NCI-H510A treated with DMSO at 0.1 percent for 48 hours (cell line): ENCODE data around the gene TMEM150A.
"Not testable (repeated sequence)": the region's sequence is repeated elsewhere in the genome, so short reads cannot be mapped to it uniquely, and the experiment has no call there.

Experiments used
- DNase-seq: peaks from one replicate; lab custom pipeline; 2025; lab: John Stamatoyannopoulos, UW

Gene TMEM150A, protein sequence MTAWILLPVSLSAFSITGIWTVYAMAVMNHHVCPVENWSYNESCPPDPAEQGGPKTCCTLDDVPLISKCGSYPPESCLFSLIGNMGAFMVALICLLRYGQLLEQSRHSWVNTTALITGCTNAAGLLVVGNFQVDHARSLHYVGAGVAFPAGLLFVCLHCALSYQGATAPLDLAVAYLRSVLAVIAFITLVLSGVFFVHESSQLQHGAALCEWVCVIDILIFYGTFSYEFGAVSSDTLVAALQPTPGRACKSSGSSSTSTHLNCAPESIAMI

DNA sequence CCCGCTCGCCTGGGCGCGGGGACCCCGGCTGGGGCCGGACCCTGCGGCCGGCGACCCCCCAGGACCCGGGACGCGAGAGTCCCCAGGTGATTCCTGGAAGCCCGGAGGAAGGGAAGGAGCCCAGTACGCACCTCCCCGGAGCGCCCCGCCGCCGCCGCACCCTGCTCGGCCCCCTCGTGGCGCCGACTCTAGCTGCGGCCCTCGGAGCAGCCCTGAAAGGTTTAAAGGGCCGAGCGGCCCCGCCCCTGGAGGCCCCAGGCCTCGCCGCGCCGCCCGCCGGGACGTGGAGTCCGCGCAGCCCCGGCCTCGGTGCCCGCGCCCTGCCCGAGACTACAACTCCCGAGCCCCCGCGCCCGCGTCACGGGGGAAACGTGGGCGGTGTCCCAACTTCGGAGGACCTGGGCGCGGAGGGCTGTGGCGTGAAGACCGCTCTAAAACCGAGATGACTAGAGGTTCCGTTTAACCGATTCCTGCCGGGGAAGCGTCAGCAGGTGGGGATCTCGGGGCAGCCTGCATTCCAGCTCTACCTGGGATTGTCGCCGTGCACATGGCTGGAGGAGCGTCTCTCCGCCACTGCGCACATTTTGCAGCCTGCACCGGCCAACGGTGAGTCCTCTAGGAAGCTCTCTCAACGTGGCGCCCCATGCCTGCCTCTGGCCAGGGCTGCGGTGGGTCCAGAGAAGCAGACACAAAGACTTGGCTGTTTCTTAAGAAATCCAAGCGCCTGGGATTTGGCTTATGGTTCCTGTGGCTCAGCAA lies at the start of gene TMEM150A:
Gene TMEM150A (minus strand): TSS at position 223 of the 759 bp plus-strand sequence. CDS start 750 bp downstream, outside the sequence.
- DNase-seq = peak; percentile 83

DNA sequence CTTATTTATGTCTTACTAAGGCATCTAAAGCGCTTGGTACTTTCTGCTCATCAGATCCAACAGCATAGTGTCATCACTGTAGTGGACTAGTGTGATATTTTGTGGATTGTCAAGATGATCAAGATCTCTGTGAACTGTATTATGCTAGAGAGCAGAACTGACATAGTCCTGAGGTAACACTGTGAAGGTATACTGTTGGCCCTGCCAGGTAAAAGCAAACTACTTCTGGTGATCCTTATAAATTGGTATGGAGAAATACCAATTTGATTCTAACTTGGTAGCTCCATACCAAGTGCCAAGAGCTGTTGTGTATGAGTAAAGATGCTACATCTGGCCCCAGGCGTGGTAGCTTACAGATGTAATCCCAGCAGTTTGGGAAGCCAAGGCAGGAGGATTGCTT lies 49.6 kb upstream of the TMEM150A start:
- no peak for DNase-seq

DNA sequence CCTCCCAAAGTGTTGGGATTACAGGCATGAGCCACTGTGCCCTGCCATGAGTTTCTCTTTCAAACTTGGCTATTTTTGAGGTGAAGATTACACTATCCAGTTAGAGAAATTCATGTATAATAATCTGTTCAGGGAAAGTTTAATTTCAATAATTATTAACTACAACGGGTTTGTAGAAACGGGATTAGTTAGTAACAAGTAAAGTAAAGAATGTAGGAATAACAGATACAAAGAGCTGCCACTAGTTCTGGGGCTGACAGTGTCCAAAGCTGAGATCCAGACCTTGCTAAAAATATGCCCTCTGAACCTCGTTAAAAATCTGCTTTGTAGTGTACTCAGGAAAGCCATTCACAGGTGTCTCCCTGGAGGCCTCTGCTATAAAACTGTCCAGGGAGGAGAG lies 48.6 kb upstream of the TMEM150A start:
- no peak for DNase-seq

DNA sequence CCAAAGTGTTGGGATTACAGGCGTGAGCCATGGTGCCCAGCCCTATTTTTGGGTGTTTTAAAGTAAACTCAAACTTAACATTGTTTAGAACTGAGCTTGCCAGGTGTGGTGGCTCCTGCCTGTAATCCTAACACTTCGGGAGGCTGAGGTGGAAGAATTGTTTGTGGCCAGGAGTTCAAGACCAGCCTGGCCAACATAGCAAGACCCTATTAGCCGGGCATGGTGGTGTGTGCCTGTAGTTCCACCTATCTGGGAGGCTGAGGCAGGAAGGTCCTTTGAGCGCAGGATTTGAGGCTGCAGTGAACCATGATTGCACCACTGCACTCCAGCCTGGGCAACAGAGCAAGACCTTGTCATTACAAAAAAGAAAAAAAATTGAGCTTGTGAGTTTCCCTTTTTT lies 48.0 kb upstream of the TMEM150A start:
- DNase-seq = no peak

DNA sequence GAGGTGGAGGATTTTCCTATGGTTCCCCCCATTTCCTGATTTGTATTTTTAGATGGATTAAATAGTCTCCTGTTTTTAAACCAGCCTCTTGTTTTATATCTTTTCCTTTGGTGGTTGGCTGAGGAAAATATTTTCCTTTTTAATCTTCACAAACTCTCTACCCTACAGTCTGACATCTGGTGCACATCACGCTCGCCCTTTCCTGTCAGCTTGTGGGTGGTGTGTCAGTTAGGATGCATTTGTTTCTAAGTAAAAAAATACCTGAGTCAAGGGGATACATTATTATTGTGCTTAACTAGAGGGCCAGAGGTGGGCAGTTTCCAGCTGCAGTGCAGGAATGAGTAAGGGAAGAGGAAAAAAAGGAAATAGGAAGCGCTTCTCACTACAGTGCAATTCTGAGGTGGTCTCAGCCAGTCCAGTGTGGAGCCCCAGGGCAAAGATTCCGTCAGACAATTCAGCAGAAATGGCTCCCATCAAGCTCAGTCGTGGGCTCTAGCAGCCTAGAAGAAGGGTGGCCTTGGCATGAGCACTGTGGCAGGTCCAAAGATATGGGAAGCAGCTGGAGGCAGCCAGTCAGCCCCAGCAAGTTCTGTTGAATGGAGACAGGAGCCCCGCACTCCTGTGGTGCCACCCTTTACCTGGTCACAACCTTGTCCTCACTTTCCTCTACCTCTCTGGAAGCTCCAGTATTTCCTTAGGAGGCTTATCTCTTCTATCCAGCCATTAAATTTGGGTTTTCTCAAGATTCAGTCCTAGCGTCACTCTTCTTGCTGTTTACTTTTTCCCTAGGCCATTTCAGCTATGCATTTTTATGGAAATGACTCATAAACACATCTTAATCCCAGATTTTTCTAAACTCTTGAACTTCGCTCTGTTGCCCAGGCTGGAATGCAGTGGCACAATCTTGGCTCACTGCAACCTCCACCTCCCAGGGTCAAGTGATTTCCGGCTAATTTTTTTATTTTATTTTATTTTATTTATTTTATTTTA lies 47.0 kb upstream of the TMEM150A start:
- no peak for DNase-seq

DNA sequence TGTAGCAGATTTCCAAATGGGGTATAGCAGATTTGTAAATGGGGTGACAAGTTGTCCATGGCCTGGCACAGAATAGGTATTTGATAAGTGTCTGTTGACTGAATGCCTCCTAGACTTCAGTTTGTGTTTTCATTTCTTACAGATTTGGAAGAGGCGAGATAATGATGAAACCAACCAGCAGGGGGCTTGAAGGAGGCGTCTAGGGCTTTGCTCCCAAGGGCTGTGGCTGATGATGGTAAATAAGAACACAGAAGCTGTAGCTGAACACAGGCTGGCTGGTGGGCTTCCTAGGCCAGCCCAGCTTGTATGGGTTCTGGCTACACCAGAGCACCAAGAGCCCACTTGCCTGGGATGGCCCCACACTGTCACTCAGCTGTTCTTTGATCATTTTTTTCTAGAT lies 46.1 kb upstream of the TMEM150A start:
- DNase-seq = peak; percentile 14

DNA sequence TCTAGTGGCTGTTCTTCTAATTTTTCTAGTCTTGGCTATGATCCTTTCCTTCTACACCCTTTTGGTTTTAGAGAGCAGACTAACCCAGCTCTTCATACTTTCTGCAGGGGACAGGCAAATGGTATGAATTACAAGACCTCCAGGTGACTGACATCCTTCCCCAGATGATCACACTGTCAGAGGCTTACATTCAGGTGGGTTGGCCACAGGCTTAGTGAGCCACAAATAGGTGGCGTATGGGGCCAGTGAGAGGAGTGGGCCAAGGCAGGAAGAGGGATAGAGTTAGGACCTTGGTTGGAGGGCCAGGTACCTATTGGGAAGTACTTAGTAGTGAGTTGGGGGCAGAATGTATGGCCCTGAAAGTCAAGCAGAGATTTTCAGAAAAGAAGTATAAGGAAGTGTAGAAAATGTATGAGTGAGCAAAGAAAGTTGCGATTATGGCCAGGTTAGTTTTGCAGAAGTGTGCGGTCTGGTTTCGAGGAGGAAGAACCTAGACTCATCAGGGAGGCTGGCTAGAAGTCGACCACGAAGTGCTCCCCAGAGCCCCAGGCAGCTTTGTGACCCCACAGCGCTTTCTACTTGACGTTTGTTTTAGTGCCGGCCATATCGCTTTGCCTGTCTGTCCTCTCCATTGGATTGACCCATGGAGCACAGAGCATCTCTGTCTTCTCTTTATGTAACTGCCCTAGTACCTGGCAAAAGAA lies 45.5 kb upstream of the TMEM150A start:
- no peak for DNase-seq

DNA sequence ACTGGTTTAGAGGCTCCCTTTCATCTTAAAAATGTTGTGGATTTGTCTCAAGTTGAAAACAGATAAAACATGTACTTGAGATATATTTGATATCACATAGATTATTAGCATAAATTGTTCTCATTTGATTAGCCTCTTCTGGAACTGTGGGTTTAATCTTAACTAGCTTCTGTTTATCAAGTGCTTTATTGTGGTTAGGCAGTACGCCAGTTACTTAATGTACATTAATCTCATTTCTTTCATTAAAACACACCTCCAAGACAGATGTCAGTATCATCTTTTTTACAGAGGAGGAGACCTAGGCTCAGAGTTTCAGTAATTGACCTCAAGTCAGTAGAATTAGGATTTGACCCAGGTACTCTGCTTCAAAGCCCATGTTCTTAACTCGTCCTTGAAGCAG lies 43.7 kb upstream of the TMEM150A start:
- DNase-seq = no peak

DNA sequence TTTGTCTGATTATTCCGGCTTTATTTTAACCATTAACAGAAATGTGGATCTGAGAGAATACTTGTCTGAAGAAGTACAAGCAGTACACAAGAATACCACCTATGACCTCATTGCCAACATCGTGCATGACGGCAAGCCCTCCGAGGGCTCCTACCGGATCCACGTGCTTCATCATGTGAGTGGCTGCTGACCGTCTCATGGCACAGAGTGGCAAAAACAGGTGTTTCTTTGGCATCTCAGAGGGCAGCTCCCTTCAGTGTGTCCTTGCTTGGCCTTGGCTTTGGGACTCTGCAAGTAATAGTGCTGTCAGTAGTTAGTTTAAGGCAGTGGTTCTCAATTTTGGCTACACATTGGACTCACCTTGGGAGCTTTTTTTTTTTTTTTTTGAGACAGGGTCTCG lies 42.4 kb upstream of the TMEM150A start:
- DNase-seq = no peak

DNA sequence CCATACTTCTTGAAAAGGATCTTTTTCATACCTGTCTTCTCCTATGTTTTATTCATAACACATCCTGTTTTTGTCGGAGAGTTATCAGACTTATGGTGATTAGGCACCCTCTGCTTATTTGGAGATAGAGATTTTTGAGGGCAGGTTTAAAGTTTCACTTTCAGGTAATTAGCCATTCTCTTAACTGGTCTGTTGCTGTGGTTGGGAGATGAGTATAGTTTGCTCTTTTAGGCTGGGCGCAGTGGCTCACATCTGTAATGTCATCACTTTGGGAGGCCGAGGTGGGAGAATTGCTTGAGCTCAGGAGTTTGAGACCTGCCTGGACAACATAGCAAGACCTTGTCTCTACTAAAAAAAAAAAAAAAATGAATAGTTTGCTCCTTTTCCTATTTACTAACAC lies 40.2 kb upstream of the TMEM150A start:
- no peak for DNase-seq

DNA sequence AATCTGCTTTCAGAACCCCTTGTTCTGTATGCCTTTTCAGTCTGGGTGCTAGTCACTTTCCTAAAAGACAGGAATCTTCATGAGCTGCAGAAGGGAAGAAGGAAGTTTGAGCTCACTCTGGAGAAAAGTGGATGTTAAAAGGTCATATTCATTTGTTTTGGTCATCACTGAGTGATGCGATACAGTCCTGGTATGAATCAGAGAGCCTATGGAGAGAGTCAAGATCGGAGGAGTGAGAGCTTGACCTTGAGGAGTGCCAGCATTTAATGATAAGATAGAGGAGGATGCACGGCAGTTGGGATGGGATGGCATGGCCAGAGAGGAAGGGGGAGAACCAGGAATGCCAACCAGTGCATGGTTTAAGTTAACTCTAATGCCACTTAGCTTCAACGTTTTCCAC lies 33.1 kb upstream of the TMEM150A start:
- DNase-seq = no peak

DNA sequence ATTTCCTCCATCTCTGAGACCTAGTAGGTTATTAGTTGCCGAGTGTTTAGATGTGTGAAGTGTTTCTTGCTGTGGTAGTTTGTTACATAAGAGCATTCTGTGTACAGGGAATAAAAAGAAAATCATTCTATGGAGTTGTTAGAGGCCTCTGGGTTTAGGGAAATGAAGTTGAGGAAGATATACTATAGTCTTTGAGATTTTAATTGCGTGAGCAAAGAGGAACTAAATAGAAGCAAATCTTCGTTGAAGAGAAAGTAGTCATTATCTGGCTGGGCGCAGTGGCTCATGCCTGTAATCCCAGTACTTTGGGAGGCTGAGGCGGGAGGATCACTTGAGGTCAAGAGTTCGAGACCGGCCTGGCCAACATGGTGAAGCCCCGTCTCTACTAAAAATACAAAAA lies 32.5 kb upstream of the TMEM150A start:
- DNase-seq = no peak

DNA sequence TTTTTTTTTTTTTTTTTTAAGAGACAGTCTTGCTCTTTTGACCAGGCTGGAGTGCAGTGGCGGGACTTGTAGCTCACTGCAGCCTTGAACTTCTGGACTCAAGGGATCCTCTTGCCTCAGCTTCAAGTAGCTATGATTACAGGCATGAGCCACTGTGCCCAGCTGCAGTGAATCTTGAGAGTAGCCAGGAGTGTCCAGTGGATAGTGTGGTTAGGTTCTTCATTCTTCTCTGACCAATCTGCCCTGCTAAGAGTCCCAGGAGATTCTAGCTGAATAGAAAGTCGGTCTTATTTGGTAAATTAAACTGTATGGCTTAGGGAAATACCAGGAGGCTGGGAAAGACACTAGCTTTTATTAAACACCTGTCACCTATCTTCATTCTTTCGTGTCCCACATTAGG lies 28.8 kb upstream of the TMEM150A start:
- no peak for DNase-seq

DNA sequence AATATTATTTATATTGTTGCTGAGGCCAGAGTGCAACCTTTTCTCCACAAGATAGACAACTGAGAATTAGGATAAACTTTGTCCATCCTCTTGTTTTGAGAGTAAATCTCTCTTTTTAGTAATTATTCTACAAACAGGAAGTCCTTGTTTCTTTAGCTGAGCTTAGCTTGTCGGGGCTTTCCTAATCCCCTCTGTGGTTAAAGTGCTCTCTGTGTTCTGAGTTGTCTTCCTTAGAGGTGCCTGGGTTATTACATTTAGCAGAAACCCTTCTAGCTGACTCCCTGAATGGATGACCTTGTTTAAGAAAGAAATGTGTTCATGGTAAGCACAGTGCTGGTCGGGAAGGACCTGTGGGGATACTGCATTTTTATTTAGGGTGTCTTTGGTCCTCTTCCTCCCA lies 26.2 kb upstream of the TMEM150A start:
- DNase-seq = no peak

DNA sequence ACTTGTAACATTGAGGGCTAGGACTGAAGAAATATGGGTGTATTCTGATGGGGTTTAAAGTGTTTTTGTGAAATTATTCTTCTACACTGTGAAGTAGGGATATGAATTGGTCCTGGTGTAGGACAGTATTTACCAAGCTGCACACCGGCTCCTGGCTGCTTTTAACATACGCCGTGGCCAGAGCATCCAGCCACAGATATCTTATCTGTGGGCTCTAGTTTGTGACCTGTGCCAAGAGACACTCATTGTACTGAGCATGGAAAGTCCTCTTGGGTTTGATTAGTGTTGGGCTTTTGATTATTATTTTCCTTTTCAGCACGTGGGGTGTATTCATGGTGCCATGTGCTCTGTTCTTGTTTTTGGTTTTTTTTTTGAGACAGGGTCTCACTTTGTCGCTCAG lies 21.5 kb upstream of the TMEM150A start:
- DNase-seq = no peak

DNA sequence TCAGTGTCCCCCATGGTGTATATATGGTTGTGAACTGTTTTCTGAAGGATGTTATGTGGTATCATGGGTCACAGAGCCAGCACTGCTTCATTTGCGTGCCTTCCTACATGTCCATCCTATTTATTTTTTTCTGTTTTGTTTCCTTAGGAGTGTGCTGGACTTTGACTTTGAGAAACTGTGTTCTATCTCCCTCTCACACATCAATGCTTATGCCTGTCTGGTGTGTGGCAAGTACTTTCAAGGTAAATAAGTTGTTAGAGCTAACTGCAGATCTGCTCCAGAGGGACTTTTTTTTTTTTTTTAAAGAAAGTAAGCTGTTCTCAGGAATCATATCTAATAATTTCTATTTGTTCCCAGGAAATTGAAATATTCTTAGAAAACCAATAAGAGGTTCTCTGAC lies 18.8 kb upstream of the TMEM150A start:
- no peak for DNase-seq

DNA sequence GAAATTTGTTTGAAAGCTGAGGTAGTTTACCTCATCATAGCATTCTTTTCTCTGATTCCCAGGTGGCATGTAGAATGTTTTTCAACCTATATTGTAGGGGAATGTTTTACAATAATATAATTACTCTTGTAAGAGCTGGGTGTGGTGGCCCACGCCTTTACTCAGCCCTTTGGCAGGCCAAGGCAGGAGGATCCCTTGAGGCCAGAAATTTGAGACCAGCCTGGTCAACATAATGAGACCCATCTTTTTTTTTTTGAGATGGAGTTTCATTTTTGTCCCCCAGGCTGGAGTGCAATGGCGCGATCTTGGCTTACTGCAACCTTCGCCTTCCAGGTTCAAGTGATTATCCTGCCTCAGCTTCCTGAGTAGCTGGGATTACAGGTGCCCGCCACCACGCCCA lies 17.1 kb upstream of the TMEM150A start:
- DNase-seq = no peak

DNA sequence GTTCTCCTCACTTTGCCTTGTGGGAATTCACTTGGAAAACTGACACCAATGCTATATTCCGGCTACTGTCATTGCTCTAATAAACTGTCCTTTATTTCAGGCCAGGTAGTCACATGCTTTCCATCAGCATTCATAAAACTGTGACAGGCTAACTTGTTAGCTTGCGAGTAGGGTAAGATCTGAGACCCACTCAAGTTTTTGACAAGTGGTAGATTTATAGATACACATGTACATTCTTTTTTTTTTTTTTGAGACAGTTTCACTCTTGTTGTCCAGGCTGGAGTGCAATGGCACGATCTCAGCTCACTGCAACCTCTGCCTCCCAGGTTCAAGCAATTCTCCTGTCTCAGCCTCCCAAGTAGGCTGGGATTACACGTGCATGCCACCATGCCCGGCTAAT lies 15.2 kb upstream of the TMEM150A start:
- DNase-seq = not testable (repeated sequence)

DNA sequence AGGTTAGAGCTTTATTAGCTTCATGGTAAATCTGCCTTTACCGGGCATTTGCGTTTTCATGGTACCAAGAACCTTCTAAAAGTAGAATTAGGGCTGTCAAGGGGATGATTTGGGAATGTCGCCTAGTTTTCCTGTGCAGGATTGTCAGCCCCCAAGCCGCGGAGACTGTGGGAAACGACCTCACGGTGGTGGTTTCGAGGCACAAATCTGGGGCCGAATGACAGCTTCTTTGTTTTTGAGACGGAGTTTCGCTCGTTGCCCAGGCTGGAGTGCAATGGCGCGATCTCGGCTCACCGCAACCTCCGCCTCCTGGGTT lies 12.9 kb upstream of the TMEM150A start:
- DNase-seq = no peak

DNA sequence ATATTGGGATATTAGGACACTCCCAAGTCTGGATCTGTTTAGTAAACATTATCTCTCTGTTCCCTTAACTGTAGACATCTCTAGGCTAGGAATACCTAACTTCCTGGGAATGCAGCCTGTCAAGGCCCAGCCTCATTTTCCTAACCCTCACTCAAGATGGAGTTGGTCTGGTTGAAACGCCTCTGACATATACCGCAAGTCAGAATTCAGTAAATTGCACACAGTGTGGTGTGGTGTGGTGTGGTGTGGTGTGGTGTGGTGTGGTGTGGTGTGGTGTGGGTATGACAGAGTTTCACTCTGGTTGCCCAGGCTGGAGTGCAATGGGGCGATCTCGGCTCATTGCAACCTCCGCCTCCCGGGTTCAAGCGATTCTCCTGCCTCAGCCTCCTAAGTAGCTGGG lies 12.3 kb upstream of the TMEM150A start:
- DNase-seq = not testable (repeated sequence)

DNA sequence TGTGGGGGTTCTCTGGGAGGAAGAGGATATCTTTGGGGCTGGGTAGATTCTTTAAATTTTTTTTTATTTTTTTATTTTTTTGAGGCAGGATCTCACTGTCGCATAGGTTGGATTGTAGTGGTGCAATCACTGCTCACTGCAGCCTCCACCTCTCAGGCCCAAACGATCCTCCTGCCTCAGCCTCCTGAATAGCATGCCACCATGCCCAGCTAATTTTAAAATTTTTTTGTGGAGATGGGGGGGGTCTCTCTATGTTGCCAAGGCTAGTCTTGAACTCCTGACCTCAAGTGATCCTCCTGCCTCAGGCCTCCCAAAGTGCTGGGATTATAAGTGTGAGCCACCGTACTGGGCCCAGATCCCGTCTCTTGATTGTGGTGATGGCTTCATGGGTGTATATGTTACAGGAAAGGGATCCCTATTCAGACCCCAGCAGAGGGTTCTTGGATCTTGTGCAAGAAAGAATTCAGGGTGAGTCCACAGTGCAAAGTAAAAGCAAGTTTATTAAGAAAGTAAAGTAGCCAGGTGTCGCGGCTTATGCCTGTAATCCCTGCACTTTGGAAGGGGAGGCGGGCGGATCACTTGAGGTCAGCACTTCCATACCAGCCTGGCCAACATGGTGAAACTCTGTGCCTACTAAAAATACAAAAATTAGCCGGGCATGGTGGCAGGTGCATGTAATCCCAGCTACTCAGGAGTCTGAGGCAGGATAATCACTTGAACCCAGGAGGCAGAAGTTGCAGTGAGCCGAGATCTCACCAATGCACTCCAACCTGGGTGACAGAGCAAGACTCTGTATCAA lies 11.4 kb upstream of the TMEM150A start:
- DNase-seq = no peak
